Testis (tissue), 3 donors: ENCODE results near the gene DPEP1. TPM values are rescaled to one million over a fixed set of nuclear protein-coding genes. Genes with fewer than 3 reads are reported as not detected.

ENCODE experiments used
- DNase-seq: peaks from one replicate; pipeline ENCODE4 v3.0.0-alpha.2; 2019
- H3K27ac ChIP-seq, 2 donors: fragments of 200-600 bp; sonication (generic); one replicate each; pipeline ENCODE4 v1.5.1; 2019
- H3K27me3 ChIP-seq: fragments of 200-600 bp; sonication (generic); one replicate; pipeline ENCODE4 v1.5.1; 2019
- H3K36me3 ChIP-seq: fragments of 200-600 bp; sonication (generic); one replicate; pipeline ENCODE4 v1.5.1; 2017; ENCODE audit warnings: low read depth; ENCODE audit errors: missing control alignments
- H3K4me1 ChIP-seq: fragments of 200-600 bp; sonication (generic); one replicate; pipeline ENCODE4 v1.5.1; 2019
- H3K4me3 ChIP-seq, 2 donors: fragments of 200-600 bp; sonication (generic); one replicate each; pipeline ENCODE4 v1.5.1; 2017 to 2019
- H3K9me3 ChIP-seq: fragments of 200-600 bp; sonication (generic); one replicate; pipeline ENCODE4 v1.5.1; 2017
- CTCF ChIP-seq, 3 experiments: fragments of 450-650 bp in 2 of 3; fragments of 200-600 bp in 1 of 3; sonication (generic) in 1 of 3; IDR thresholded peaks; one replicate each; pipeline ENCODE4 v1.5.1; 2016 to 2019; ENCODE audit warnings: antibody characterized with exemption in 3 of 3, mild to moderate bottlenecking in 2 of 3, moderate library complexity in 1 of 3
- POLR2A ChIP-seq: fragments of 450-650 bp; IDR thresholded peaks from one replicate; pipeline ENCODE4 v1.6.1; 2017; ENCODE audit warnings: antibody characterized with exemption, mild to moderate bottlenecking, moderate library complexity
- WGBS, 2 donors: methylation state at CpG; one replicate each; pipeline ENCODE4 v1.1.5; 2018; 5-methylcytosine and 5-hydroxymethylcytosine counted together
- intact Hi-C: fragments of 100-400 bp; cut with DNase I; formaldehyde crosslinking; loops from one replicate; pipeline ENCODE4 v1.15.1; 2023; ENCODE audit warnings: low total_unique reads
- polyA plus RNA-seq: library from polyadenylated mRNA; stranded (reverse); fragments of 350-450 nt; fragmentation: Illumina TruSeq; extraction: RNeasy Lipid Tissue Mini Kit (QIAGEN cat#74804); gene quantifications from one replicate; pipeline ENCODE4 v1.2.3, GENCODE V29; 2014; ENCODE audit warnings: low read depth, low replicate concordance; ENCODE audit not compliant: insufficient read depth
- total RNA-seq, 2 donors: library from RNA; depleted of rRNA; stranded (reverse); fragments of >200 nt; gene quantifications; one replicate each; pipeline ENCODE4 v1.2.3, GENCODE V29; 2016

DPEP1 gene
- total and polyA plus RNA-seq, 3 donors from 2014 or later: 105 to 256 (median 125) TPM

- no peaks in the 10 kb centered on the region for H3K36me3 ChIP-seq
- intact Hi-C loops: no loop called here
- no peaks in the 10 kb centered on the region for H3K9me3 ChIP-seq
- TF ChIP-seq CTCF (IDR thresholded peaks at IDR 0.05): no peak
- TF ChIP-seq POLR2A: no peak
- peaks cover 14% of the 10 kb centered on the region for H3K4me1 ChIP-seq
- H3K4me3 ChIP-seq: peak overlapping the region; percentile 43 to 56
- 66 to 76% methylated on average over 21 to 32 of the region's 32 CpGs for WGBS, 2 donors
- peak overlapping the region; percentile 65 to 79 for H3K27ac ChIP-seq
- no peak for DNase-seq
- H3K27me3 ChIP-seq: no peaks in the 10 kb centered on the region
Measured at GRCh38 chr16:89621698-89622409, 8.4 kb downstream of the DPEP1 start.

GRCh38 chr16:89623511-89624261 is 10.2 kb downstream of the DPEP1 start:
- intact Hi-C loops: no loop called here
- Histone ChIP-seq H3K27me3 (no peaks in the 10 kb centered on the region), H3K9me3 (no peaks in the 10 kb centered on the region), H3K36me3 (no peaks in the 10 kb centered on the region), H3K4me1 (peaks cover 14% of the 10 kb centered on the region), H3K4me3 (no peak overlapping the region), H3K27ac (peak overlapping the region; percentile 11 to 79)
- peak; percentile 64 for DNase-seq
- 35 to 42% methylated on average over 28 of the region's 28 CpGs for WGBS, 2 donors
- TF ChIP-seq POLR2A: no peak
- TF ChIP-seq CTCF (IDR thresholded peaks at IDR 0.05): no peak

- TF ChIP-seq CTCF (IDR thresholded peaks at IDR 0.05): no peak
- DNase-seq: no peak
- H3K9me3 ChIP-seq: no peaks in the 10 kb centered on the region
- intact Hi-C loops: no loop called here
- WGBS, 2 donors: 46 to 48% methylated on average over 21 of the region's 21 CpGs
- peaks cover 15% of the 10 kb centered on the region for H3K4me1 ChIP-seq
- no peaks in the 10 kb centered on the region for H3K36me3 ChIP-seq
- H3K4me3 ChIP-seq: no peak overlapping the region
- no peaks in the 10 kb centered on the region for H3K27me3 ChIP-seq
- H3K27ac ChIP-seq: peak overlapping the region in 1 of 2 donors; percentile 41
Measured at GRCh38 chr16:89624777-89625761, 11.6 kb downstream of the DPEP1 start.

GRCh38 chr16:89629827-89630610 is 16.6 kb downstream of the DPEP1 start:
- H3K9me3 ChIP-seq: no peaks in the 10 kb centered on the region
- intact Hi-C loops: no loop called here

More at GRCh38 chr16:89629827-89630610, 16.6 kb downstream of the DPEP1 start:
- TF ChIP-seq POLR2A: no peak
- no peak for TF ChIP-seq CTCF (IDR thresholded peaks at IDR 0.05)
- no peaks in the 10 kb centered on the region for H3K36me3 ChIP-seq
- H3K4me1 ChIP-seq: peaks cover 3% of the 10 kb centered on the region
- no peak for DNase-seq
- H3K27me3 ChIP-seq: no peaks in the 10 kb centered on the region
- 94 to 98% methylated on average over 7 to 14 of the region's 17 CpGs for WGBS, 2 donors
- H3K4me3 ChIP-seq: no peak overlapping the region
- no peak overlapping the region for H3K27ac ChIP-seq
